ENCODE measurements around the gene PPP2R2C.

DNA sequence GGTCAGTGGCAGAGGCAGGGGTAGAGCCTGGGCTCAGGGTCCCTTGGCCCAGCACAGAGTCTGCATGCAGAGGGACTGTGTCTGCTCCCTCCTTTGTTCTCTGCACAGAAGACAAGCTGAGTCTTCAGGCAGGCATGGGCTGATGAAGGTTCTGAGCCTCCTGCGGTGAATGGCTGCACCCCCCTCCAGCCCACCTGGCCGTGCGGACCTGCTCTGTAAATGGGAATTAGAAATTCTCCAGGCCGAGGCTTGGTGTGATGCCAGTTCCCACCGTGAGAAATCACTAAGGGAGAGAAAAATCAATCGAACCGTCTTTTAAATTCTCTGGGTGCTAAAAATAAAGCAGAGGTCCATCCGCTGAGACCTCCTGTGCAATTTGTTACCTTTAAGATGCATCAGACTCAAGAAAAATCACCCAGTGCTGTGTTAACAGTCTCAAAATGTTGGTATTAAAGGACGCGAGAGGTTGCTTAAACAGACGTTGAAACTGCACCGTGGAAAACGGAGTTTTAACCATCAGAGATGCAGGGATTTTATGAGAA, 106.8 kb downstream of the PPP2R2C start:
- no peak for TF ChIP-seq ZNF274 (IDR thresholded peaks at IDR 0.05; ENCODE audit: low read depth, low read length)
- TF ChIP-seq YY1 (IDR thresholded peaks at IDR 0.05; ENCODE audit: insufficient read depth, insufficient read length), result no peak

Data from NT2/D1 (cell line).